Measurements from ENCODE around the gene CACNA1D.

GRCh38 chr3:53776494-53777101 lies 282.2 kb downstream of the CACNA1D start:
- no peak for TF ChIP-seq CTCF (conservative IDR thresholded peaks at IDR 0.05)
- no peak for TF ChIP-seq ZFX (IDR thresholded peaks at IDR 0.05)

Data from C4-2B (cell line).